GM12878 (cell line): ENCODE results near the gene DHX40. TPM values are rescaled to one million over a fixed set of nuclear protein-coding genes. Genes with fewer than 3 reads are reported as not detected.

Experiments used
- BHLHE40 ChIP-seq, 2 experiments: fragments of 450-650 bp in 1 of 2; IDR thresholded peaks; 2 replicates each; pipeline ENCODE4 v1.6.1; 2011 to 2017; ENCODE audit warnings: low read depth in 2 of 2, borderline replicate concordance in 1 of 2, improper control_type of control experiment in 1 of 2, low read length in 1 of 2, mild to moderate bottlenecking in 1 of 2
- CEBPZ ChIP-seq: fragments of 150-350 bp; IDR thresholded peaks from 2 replicates; pipeline ENCODE4 v1.6.1; 2016; ENCODE audit warnings: low read depth, low read length
- ELK1 ChIP-seq: IDR thresholded peaks from 2 replicates; pipeline ENCODE4 v1.6.1; 2012; ENCODE audit warnings: low read depth, low read length, improper control_type of control experiment
- ESRRA ChIP-seq: IDR thresholded peaks from 2 replicates; pipeline ENCODE4 v1.6.1; 2012; ENCODE audit warnings: mild to moderate bottlenecking, low read length, improper control_type of control experiment
- HDAC2 ChIP-seq: fragments of 200-600 bp; sonication (generic); IDR thresholded peaks from 2 replicates; pipeline ENCODE4 v1.6.1; 2017
- KAT2A ChIP-seq: conservative IDR thresholded peaks from 2 replicates; pipeline ENCODE4 v1.6.1; 2011; ENCODE audit warnings: low read depth, low read length; ENCODE audit not compliant: control insufficient read depth
- KLF5 ChIP-seq: fragments of 450-650 bp; IDR thresholded peaks from 2 replicates; pipeline ENCODE4 v1.6.1; 2014; ENCODE audit warnings: mild to moderate bottlenecking; ENCODE audit not compliant: partially characterized antibody
- MXI1 ChIP-seq: fragments of 150-350 bp; IDR thresholded peaks from 2 replicates; pipeline ENCODE4 v1.6.1; 2011; ENCODE audit warnings: low read depth, mild to moderate bottlenecking, inconsistent platforms, low read length, improper control_type of control experiment
- NFYB ChIP-seq: IDR thresholded peaks from 2 replicates; pipeline ENCODE4 v1.6.1; 2011; ENCODE audit warnings: low read depth, mild to moderate bottlenecking, low read length, improper control_type of control experiment, moderate library complexity; ENCODE audit not compliant: insufficient read depth
- PRDM15 ChIP-seq: fragments of 450-650 bp; formaldehyde crosslinking; IDR thresholded peaks from 2 replicates; pipeline ENCODE4 v1.4.0; 2020; ENCODE audit warnings: mild to moderate bottlenecking, moderate library complexity
- RELB ChIP-seq: fragments of 450-650 bp; IDR thresholded peaks from 2 replicates; pipeline ENCODE4 v1.6.1; 2017; ENCODE audit warnings: low read depth, mild to moderate bottlenecking, moderate library complexity
- SPI1 ChIP-seq: IDR thresholded peaks from 2 replicates; pipeline ENCODE4 v1.6.1; 2011; ENCODE audit warnings: low read depth, mild to moderate bottlenecking, low read length, moderate library complexity, borderline replicate concordance; ENCODE audit not compliant: insufficient read depth
- TARDBP ChIP-seq: IDR thresholded peaks from 2 replicates; pipeline ENCODE4 v1.6.1; 2016; ENCODE audit warnings: borderline replicate concordance
- TBL1XR1 ChIP-seq: IDR thresholded peaks from 2 replicates; pipeline ENCODE4 v1.6.1; 2012; ENCODE audit warnings: low read depth, low read length, improper control_type of control experiment
- ZNF274 ChIP-seq: IDR thresholded peaks from one replicate; pipeline ENCODE4 v1.8.0; 2011; ENCODE audit not compliant: insufficient read length, insufficient read depth
- ZNF384 ChIP-seq: IDR thresholded peaks from 2 replicates; pipeline ENCODE4 v1.6.1; 2012; ENCODE audit warnings: low read depth, mild to moderate bottlenecking, low read length, improper control_type of control experiment, borderline replicate concordance
- polyA plus RNA-seq, 11 experiments: library from polyadenylated mRNA; depleted of rRNA in 4 of 11; unstranded in 6 of 11; stranded (reverse) in 5 of 11; fragments of >200 nt; fragmentation: Nextera tagmentation in 4 of 11; fragmentation: Illumina TruSeq in 1 of 11; extraction: Ambion mirVana in 4 of 11; extraction: Trizol in 1 of 11; gene quantifications; 1 replicate in 1 of 11; 2 replicates in 10 of 11; pipeline versions ENCODE4 v1.2.1 to v1.2.3, GENCODE V29; 2011 to 2016; ENCODE audit warnings: inconsistent platforms in 2 of 11, missing spikeins in 2 of 11, low read depth in 1 of 11
- total RNA-seq, 4 experiments: library from RNA; depleted of rRNA in 3 of 4; stranded (reverse); fragments of >200 nt in 3 of 4; fragmentation: Illumina TruSeq in 1 of 4; extraction: Trizol in 1 of 4; gene quantifications; 2 replicates each; pipeline versions ENCODE4 v1.2.1 to v1.2.3, GENCODE V29; 2013 to 2021
- TF ChIP-seq, protein P1 (sequence below): IDR thresholded peaks from 2 replicates; pipeline ENCODE4 v1.6.1; 2012; ENCODE audit warnings: low read length, inconsistent platforms

Gene DHX40
- total and polyA plus RNA-seq, 10 of the 15 experiments (the other 5 are each of a cell fraction or from before 2014, with no cell fraction given), result 4.8 to 29.2 (median 12.0) TPM

GRCh38 chr17:59565171-59565958, at the start of gene DHX40 (continued):
- no peak for TF ChIP-seq KAT2A
- TF ChIP-seq ELK1, result 0 out of 2 replicates have a peak, but pooled peaks have one; percentile 52
- TF ChIP-seq TBL1XR1, result no peak
- TF ChIP-seq, protein P1, sequence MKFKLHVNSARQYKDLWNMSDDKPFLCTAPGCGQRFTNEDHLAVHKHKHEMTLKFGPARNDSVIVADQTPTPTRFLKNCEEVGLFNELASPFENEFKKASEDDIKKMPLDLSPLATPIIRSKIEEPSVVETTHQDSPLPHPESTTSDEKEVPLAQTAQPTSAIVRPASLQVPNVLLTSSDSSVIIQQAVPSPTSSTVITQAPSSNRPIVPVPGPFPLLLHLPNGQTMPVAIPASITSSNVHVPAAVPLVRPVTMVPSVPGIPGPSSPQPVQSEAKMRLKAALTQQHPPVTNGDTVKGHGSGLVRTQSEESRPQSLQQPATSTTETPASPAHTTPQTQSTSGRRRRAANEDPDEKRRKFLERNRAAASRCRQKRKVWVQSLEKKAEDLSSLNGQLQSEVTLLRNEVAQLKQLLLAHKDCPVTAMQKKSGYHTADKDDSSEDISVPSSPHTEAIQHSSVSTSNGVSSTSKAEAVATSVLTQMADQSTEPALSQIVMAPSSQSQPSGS, result no peak
- peak; percentile 95 for TF ChIP-seq KLF5
- TF ChIP-seq HDAC2, result peak; percentile 91; the same call in 1 of the 2 replicates
- TF ChIP-seq ZNF274, result no peak
- TF ChIP-seq NFYB, result 0 out of 2 replicates have a peak, but pooled peaks have one; percentile 14
- TF ChIP-seq MXI1, result peak; percentile 90
- peak; percentile 73; the same call in 1 of the 2 replicates for TF ChIP-seq PRDM15 (CRISPR knock-in tag)
- TF ChIP-seq SPI1, result peak; percentile 8; the same call in 1 of the 2 replicates
- TF ChIP-seq CEBPZ, result no peak
- TF ChIP-seq RELB, result peak; percentile 86
- peak; percentile 90 to 96 for TF ChIP-seq BHLHE40 (IDR thresholded peaks at IDR 0.05; ENCODE audit: borderline replicate concordance in 1 of 2, low read depth in 2 of 2, low read length in 1 of 2)
- no peak for TF ChIP-seq ESRRA
- TF ChIP-seq ZNF384, result no peak
- peak; percentile 84 for TF ChIP-seq TARDBP
